Kidney (tissue), 14 donors: Measurements from ENCODE around the gene CLUH. TPM values are rescaled to one million over a fixed set of nuclear protein-coding genes. Genes with fewer than 3 reads are reported as not detected.
"Not testable (repeated sequence)": the region's sequence is repeated elsewhere in the genome, so short reads cannot be mapped to it uniquely, and the experiment has no call there.

ENCODE experiments used
- DNase-seq, 5 donors: peaks; one replicate each; pipeline ENCODE4 v3.0.0-alpha.2; 2013 to 2020
- FAIRE-seq: peaks from 2 replicates; lab custom pipeline; 2012; peaks lifted over from hg19 to GRCh38; lab: Jason Lieb, UNC
- H3K27ac ChIP-seq, 2 donors: one replicate each; pipeline ENCODE4 v1.7.0; 2013; ENCODE audit warnings: low read depth in 2 of 2, low read length in 2 of 2, inconsistent platforms in 1 of 2
- H3K27me3 ChIP-seq: one replicate; pipeline ENCODE4 v1.7.1; 2013; ENCODE audit warnings: low read length, inconsistent platforms; ENCODE audit not compliant: control insufficient read depth, insufficient read depth
- H3K36me3 ChIP-seq, 3 donors: one replicate each; pipeline versions ENCODE4 v1.7.0 to v1.7.1; 2013; ENCODE audit warnings: low read length in 3 of 3, control low read depth in 1 of 3, inconsistent platforms in 1 of 3; ENCODE audit not compliant: insufficient read depth in 3 of 3, control insufficient read depth in 2 of 3
- H3K4me1 ChIP-seq, 3 donors: one replicate each; pipeline versions ENCODE4 v1.7.0 to v1.7.1; 2013; ENCODE audit warnings: low read length in 3 of 3, inconsistent platforms in 1 of 3, low read depth in 1 of 3; ENCODE audit not compliant: control insufficient read depth in 2 of 3, insufficient read depth in 2 of 3
- H3K4me3 ChIP-seq, 3 donors: one replicate each; pipeline versions ENCODE4 v1.7.0 to v1.8.1; 2013; ENCODE audit warnings: low read length in 3 of 3, control low read depth in 1 of 3, inconsistent platforms in 1 of 3
- H3K9ac ChIP-seq, 3 donors: one replicate each; pipeline versions ENCODE4 v1.7.0 to v1.7.1; 2013; ENCODE audit warnings: low read length in 3 of 3, control low read depth in 1 of 3, inconsistent platforms in 1 of 3
- H3K9me3 ChIP-seq, 3 donors: one replicate each; pipeline versions ENCODE4 v1.7.0 to v1.7.1; 2013; ENCODE audit warnings: low read length in 3 of 3, control low read depth in 1 of 3, inconsistent platforms in 1 of 3; ENCODE audit not compliant: control insufficient read depth in 2 of 3, insufficient read depth in 1 of 3
- CTCF ChIP-seq: IDR thresholded peaks from 3 replicates; pipeline ENCODE4 v1.5.1; 2012; ENCODE audit warnings: mild to moderate bottlenecking, moderate library complexity, borderline replicate concordance; ENCODE audit not compliant: insufficient read depth; ENCODE audit errors: extremely low read depth
- intact Hi-C: fragments of 100-400 bp; cut with DNase I; formaldehyde crosslinking; loops from one replicate; pipeline ENCODE4 v1.11.1; 2022
- polyA plus RNA-seq: library from polyadenylated mRNA; stranded (reverse); fragments of 350-450 nt; fragmentation: Illumina TruSeq; extraction: RNeasy Lipid Tissue Mini Kit (QIAGEN cat#74804); gene quantifications from one replicate; pipeline ENCODE4 v1.2.3, GENCODE V29; 2014; ENCODE audit warnings: low read depth, low replicate concordance; ENCODE audit not compliant: insufficient read depth
- total RNA-seq: library from RNA; stranded (reverse); fragmentation: NEBNext Ultra II Directional; extraction: Animal tissue kit (Norgen Biotek cat#: 25700); gene quantifications from one replicate; pipeline ENCODE4 v1.2.1, GENCODE V29; 2021
- donor health status: control.
- donor health status: control.
- donor health status: control.
- donor health status: control.
- donor health status: control.
- donor health status: DM: yes; HTN: yes; CAD: no.
- donor health status: Normal renal cell carcinoma (clear cell type).

The CLUH gene
- total and polyA plus RNA-seq, 2 donors from 2014 or later: 49.5 to 93.1 TPM

DNA sequence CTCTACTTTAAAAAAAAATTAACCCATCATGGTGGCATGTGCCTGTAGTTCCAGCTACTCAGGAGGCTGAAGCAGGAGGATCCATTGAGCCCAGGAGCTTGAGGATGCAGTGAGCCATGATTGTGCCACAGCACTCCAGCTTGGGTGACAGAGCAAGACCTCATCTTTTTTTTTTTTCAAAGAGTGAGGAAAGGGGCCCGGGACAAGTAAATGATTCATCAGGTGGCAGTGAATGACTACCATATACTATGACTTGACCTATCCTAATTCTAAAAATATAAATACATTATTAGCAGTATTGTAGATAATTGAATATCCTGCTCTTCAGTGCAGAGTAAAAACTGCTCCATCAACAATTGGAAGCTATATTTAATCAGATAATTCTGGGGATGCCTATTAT, 55.3 kb downstream of the CLUH start:
- intact Hi-C loops: no loop called here
- Histone ChIP-seq H3K9ac (no peak overlapping the region), H3K4me1 (no peaks in the 10 kb centered on the region), H3K27me3 (no peaks in the 10 kb centered on the region), H3K9me3 (no peaks in the 10 kb centered on the region), H3K4me3 (no peak overlapping the region), H3K27ac (no peak overlapping the region), H3K36me3 (no peaks in the 10 kb centered on the region)
- FAIRE-seq (no peak), DNase-seq (no peak)
- TF ChIP-seq CTCF: no peak

DNA sequence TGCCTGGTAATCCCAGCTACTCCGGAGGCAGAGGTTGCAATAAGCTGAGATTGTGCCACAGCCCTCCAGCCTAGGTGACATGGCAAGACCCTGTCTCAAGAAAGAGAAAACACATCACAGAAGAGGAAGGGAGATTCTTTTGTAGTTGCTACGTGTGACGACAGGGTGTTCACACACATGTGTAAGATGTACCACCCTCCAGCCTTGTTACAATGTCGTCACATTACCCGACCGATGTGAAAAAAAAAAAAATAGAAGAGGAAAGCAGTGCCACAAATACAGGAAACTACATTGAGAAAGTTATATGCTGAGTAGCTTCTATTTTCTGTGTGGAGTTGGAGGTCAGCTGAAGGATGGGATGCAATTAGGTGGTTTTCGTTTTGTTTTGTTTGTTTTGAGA, 56.0 kb downstream of the CLUH start:
- TF ChIP-seq CTCF: no peak
- no peaks in the 10 kb centered on the region for H3K27me3 ChIP-seq
- intact Hi-C loops: no loop called here
- H3K27ac ChIP-seq: peak overlapping the region in 1 of 2 donors; percentile 7
- no peak overlapping the region for H3K4me3 ChIP-seq
- no peaks in the 10 kb centered on the region for H3K9me3 ChIP-seq
- no peaks in the 10 kb centered on the region for H3K36me3 ChIP-seq
- no peak for DNase-seq
- no peak overlapping the region for H3K9ac ChIP-seq
- no peaks in the 10 kb centered on the region for H3K4me1 ChIP-seq
- no peak for FAIRE-seq

DNA sequence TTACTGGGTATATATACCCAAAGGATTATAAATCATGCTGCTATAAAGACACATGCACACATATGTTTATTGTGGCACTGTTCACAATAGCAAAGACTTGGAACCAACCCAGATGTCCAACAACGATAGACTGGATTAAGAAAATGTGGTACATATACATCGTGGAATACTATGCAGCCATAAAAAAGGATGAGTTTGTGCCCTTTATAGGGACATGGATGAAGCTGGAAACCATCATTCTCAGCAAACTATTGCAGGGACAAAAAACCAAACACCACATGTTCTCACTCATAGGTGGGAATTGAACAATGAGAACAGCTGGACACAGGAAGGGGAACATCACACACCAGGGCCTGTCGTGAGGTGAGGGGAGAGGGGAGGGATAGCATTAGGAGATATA, 58.7 kb downstream of the CLUH start:
- H3K27me3 ChIP-seq, FAIRE-seq, H3K4me1 ChIP-seq, H3K9me3 ChIP-seq, H3K9ac ChIP-seq, H3K36me3 ChIP-seq, DNase-seq, H3K4me3 ChIP-seq, intact Hi-C loops, H3K27ac ChIP-seq: not testable (repeated sequence)

- TF ChIP-seq CTCF: no peak
- H3K27me3 ChIP-seq: no peaks in the 10 kb centered on the region
- intact Hi-C loops: no loop called here
- H3K27ac ChIP-seq: no peak overlapping the region
- no peak for DNase-seq
- no peak overlapping the region for H3K9ac ChIP-seq
- H3K36me3 ChIP-seq: peaks cover 0 to 2% (median 0%) of the 10 kb centered on the region in 3 donors
- no peaks in the 10 kb centered on the region for H3K4me1 ChIP-seq
- FAIRE-seq: no peak
- H3K9me3 ChIP-seq: no peaks in the 10 kb centered on the region
- no peak overlapping the region for H3K4me3 ChIP-seq
Measured at GRCh38 chr17:2649191-2649590, 62.4 kb downstream of the CLUH start.
